PC-3 (cell line): ENCODE results near the gene SLC24A2. TPM values are rescaled to one million over a fixed set of nuclear protein-coding genes. Genes with fewer than 3 reads are reported as not detected.
"Not testable (repeated sequence)": the region's sequence is repeated elsewhere in the genome, so short reads cannot be mapped to it uniquely, and the experiment has no call there.

Source experiments
- ATAC-seq: fragments of 200-7000 bp; cut with Tn5 transposase; 2 replicates; pipeline ENCODE4 v1.9.1; 2020; ENCODE audit warnings: mild to moderate bottlenecking, moderate library complexity
- Bru-seq: library from RNA; stranded (reverse); fragments of 400-500 nt; gene quantifications from one replicate; lab custom pipeline; 2021; lab: Mats Ljungman, UMichigan
- BruChase-seq, 2 experiments: library from RNA; stranded (reverse); fragments of 400-500 nt; gene quantifications; one replicate each; lab custom pipeline; 2021; lab: Mats Ljungman, UMichigan
- BruUV-seq: library from RNA; stranded (reverse); fragments of 400-500 nt; replicated peaks from 2 replicates; lab custom pipeline; 2021; lab: Mats Ljungman, UMichigan
- CTCF ChIA-PET: fragments of 300-600 bp; sonication (Branson Sonifier 250); formaldehyde crosslinking; loops from one replicate; lab custom pipeline; 2022; ENCODE audit warnings: antibody characterized with exemption; lab: Charles Lee
- POLR2A ChIA-PET: fragments of 300-600 bp; sonication (Branson Sonifier 250); formaldehyde crosslinking; loops from one replicate; lab custom pipeline; 2022; ENCODE audit warnings: antibody characterized with exemption; ENCODE audit not compliant: unreplicated experiment; lab: Charles Lee
- DNase-seq: peaks from one replicate; pipeline ENCODE4 v3.0.0-alpha.2; 2015
- H2AFZ ChIP-seq: fragments of 300-600 bp; sonication (generic); 2 replicates; pipeline ENCODE4 v1.6.0; 2016; ENCODE audit warnings: antibody characterized with exemption, low read length
- H3F3A ChIP-seq: fragments of 300-600 bp; sonication (generic); one replicate; pipeline ENCODE4 v1.6.0; 2017; ENCODE audit warnings: antibody characterized with exemption, low read length, control low read depth, mild to moderate bottlenecking; ENCODE audit not compliant: unreplicated experiment
- H3K27ac ChIP-seq: fragments of 300-600 bp; sonication (generic); 2 replicates; pipeline ENCODE4 v1.5.1; 2016; ENCODE audit warnings: mild to moderate bottlenecking, low read length
- H3K27me3 ChIP-seq: fragments of 300-600 bp; sonication (generic); 2 replicates; pipeline ENCODE4 v1.6.1; 2016; ENCODE audit warnings: low read length, mixed read lengths
- H3K36me3 ChIP-seq: fragments of 300-600 bp; sonication (generic); 2 replicates; pipeline ENCODE4 v1.6.1; 2016; ENCODE audit warnings: low read depth, mixed run types, low read length, mixed read lengths
- H3K4me1 ChIP-seq: fragments of 300-600 bp; sonication (generic); 2 replicates; pipeline ENCODE4 v1.5.1; 2016; ENCODE audit warnings: low read length; ENCODE audit not compliant: insufficient read depth
- H3K4me2 ChIP-seq: fragments of 300-600 bp; sonication (generic); 2 replicates; pipeline ENCODE4 v1.6.0; 2016; ENCODE audit warnings: low read length
- H3K4me3 ChIP-seq: fragments of 300-600 bp; sonication (generic); 2 replicates; pipeline ENCODE4 v1.5.1; 2016; ENCODE audit warnings: mild to moderate bottlenecking, low read length, mixed read lengths
- H3K79me2 ChIP-seq: fragments of 300-600 bp; sonication (generic); 2 replicates; pipeline ENCODE4 v1.6.1; 2017; ENCODE audit warnings: low read length, mixed read lengths
- H3K9ac ChIP-seq: fragments of 300-600 bp; sonication (generic); 2 replicates; pipeline ENCODE4 v1.6.0; 2016; ENCODE audit warnings: mild to moderate bottlenecking, low read length
- H3K9me2 ChIP-seq: fragments of 300-600 bp; sonication (generic); replicated peaks from 2 replicates; pipeline ENCODE4 v1.6.1; 2016; ENCODE audit warnings: mixed run types, low read length, mixed read lengths
- H3K9me3 ChIP-seq: fragments of 300-600 bp; sonication (generic); 2 replicates; pipeline ENCODE4 v1.6.1; 2016; ENCODE audit warnings: low read length, mixed read lengths
- H4K20me1 ChIP-seq: fragments of 300-600 bp; sonication (generic); 2 replicates; pipeline ENCODE4 v1.6.1; 2016; ENCODE audit warnings: low read length, mixed read lengths
- CTCF ChIP-seq: fragments of 300-600 bp; sonication (generic); conservative IDR thresholded peaks from 2 replicates; pipeline ENCODE4 v1.5.1; 2017; ENCODE audit warnings: antibody characterized with exemption, low read depth, mild to moderate bottlenecking, low read length
- EZH2 ChIP-seq: fragments of 300-600 bp; sonication (generic); IDR thresholded peaks from one replicate; pipeline ENCODE4 v1.6.1; 2017; ENCODE audit warnings: antibody characterized with exemption, mild to moderate bottlenecking, low read length; ENCODE audit not compliant: unreplicated experiment
- EZH2phosphoT487 ChIP-seq: fragments of 300-600 bp; sonication (generic); IDR thresholded peaks from 2 replicates; pipeline ENCODE4 v1.6.1; 2018; ENCODE audit warnings: mild to moderate bottlenecking, antibody characterized with exemption, low read length, borderline replicate concordance
- intact Hi-C: fragments of 100-400 bp; cut with micrococcal nuclease; formaldehyde crosslinking; loops from 2 replicates; pipeline ENCODE4 v1.9.0; 2023
- long read RNA-seq: library from polyadenylated mRNA; unstranded; transcript quantifications from one replicate; pipeline ENCODE4 v2.0.0, GENCODE V29; 2021; ENCODE audit not compliant: unreplicated experiment
- total RNA-seq: library from RNA; depleted of rRNA; stranded (reverse); fragments of >200 nt; gene quantifications from 2 replicates; pipeline ENCODE4 v1.2.3, GENCODE V29; 2014; rRNA removed

The SLC24A2 gene
- total RNA-seq (not detected in 2 replicates), Bru-seq, nascent RNA (percentile 0 among the genes with signal in this experiment), BruChase-seq, experiment 1, labeled RNA remaining after a 6-hour chase (percentile 0 among the genes with signal in this experiment), BruChase-seq, experiment 2, labeled RNA remaining after a 2-hour chase (percentile 1 among the genes with signal in this experiment)
- long read RNA-seq, partial matches to known transcripts = 0 of 1 reads
- long read RNA-seq, other reads (novel, unspliced or antisense) = 1 of 1 reads

GRCh38 chr9:19788614-19789271 lies at the start of gene SLC24A2:
Gene SLC24A2, minus strand, starts transcription at chr9:19789037.
- peaks cover 35% of the 10 kb centered on the region for H3K27me3 ChIP-seq
- POLR2A ChIA-PET = no interaction called here
- no peak for TF ChIP-seq EZH2
- no peak for TF ChIP-seq EZH2phosphoT487
- no peak for TF ChIP-seq CTCF
- CTCF ChIA-PET = no interaction called here
- H3K4me1 ChIP-seq = no peaks in the 10 kb centered on the region
- intact Hi-C loops = no loop called here
- no peak within 1 kb of the TSS for H3K27ac ChIP-seq
- no peak for DNase-seq
- no peaks in the 10 kb centered on the region for H3K79me2 ChIP-seq
- H3K9ac ChIP-seq = no peak within 1 kb of the TSS
- no peak for ATAC-seq
- H3K4me3 ChIP-seq = no peak within 1 kb of the TSS
- no peaks in the 10 kb centered on the region for H3K9me2 ChIP-seq
- H3K9me3 ChIP-seq = no peaks in the 10 kb centered on the region
- H3K36me3 ChIP-seq = no peaks in the 10 kb centered on the region
- no peaks in the 10 kb centered on the region for H4K20me1 ChIP-seq
- no peak within 1 kb of the TSS for H2AFZ ChIP-seq
- H3F3A ChIP-seq = no peaks in the 10 kb centered on the region
- H3K4me2 ChIP-seq = no peak within 1 kb of the TSS
- BruUV-seq = no TSS peak

- H3K9me3 ChIP-seq, POLR2A ChIA-PET, ATAC-seq, intact Hi-C loops, BruUV-seq, H3F3A ChIP-seq, H2AFZ ChIP-seq, H3K79me2 ChIP-seq, H3K4me2 ChIP-seq, H3K4me3 ChIP-seq, H4K20me1 ChIP-seq, H3K27ac ChIP-seq, H3K9ac ChIP-seq, H3K4me1 ChIP-seq, CTCF ChIA-PET, H3K36me3 ChIP-seq, H3K9me2 ChIP-seq, H3K27me3 ChIP-seq, DNase-seq: not testable (repeated sequence)
Measured at GRCh38 chr9:19833331-19833730, 44.5 kb upstream of the SLC24A2 start.

DNA sequence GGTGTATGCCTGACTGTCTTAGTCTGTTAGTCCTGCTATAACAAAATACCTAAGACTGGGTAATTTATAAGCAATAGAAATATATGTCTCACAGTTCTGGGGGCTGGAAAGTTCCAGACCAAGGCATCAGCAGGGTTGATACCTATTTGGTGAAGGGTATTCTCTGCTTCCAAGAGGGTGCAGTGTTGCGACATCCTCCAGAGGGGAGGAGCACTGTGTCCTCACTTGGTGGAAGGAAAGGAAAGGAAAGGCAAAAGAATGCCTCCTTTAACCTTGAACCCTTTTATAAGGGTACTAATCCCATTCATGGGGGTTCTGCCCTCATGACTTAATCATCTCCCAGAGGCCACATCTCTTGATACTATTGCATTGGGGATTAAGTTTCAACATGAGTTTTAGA lies 42.0 kb upstream of the SLC24A2 start:
- Histone ChIP-seq H3F3A (no peaks in the 10 kb centered on the region), H3K4me1 (no peaks in the 10 kb centered on the region), H3K9me2 (no peaks in the 10 kb centered on the region), H3K27ac (no peak overlapping the region), H3K27me3 (no peaks in the 10 kb centered on the region), H3K9me3 (no peaks in the 10 kb centered on the region), H3K79me2 (no peaks in the 10 kb centered on the region), H4K20me1 (no peaks in the 10 kb centered on the region), H3K4me3 (no peak overlapping the region), H3K9ac (no peak overlapping the region), H2AFZ (no peak overlapping the region), H3K36me3 (no peaks in the 10 kb centered on the region), H3K4me2 (no peak overlapping the region)
- BruUV-seq = no TSS peak
- ATAC-seq = no peak
- intact Hi-C loops = no loop called here
- ChIA-PET CTCF (no interaction called here), POLR2A (no interaction called here)
- TF ChIP-seq CTCF = no peak
- no peak for TF ChIP-seq EZH2
- no peak for TF ChIP-seq EZH2phosphoT487
- DNase-seq = no peak
